Breast epithelium (tissue), 4 donors: ENCODE measurements around the gene STPG3. TPM values are rescaled to one million over a fixed set of nuclear protein-coding genes. Genes with fewer than 3 reads are reported as not detected.

Experiments
- DNase-seq, 2 donors: peaks; one replicate each; pipeline ENCODE4 v3.0.0-alpha.2; 2019; ENCODE audit warnings: low spot score in 2 of 2
- H3K27ac ChIP-seq, 2 donors: fragments of 200-600 bp; sonication (generic) in 1 of 2; one replicate each; pipeline ENCODE4 v1.5.1; 2016 to 2019; ENCODE audit warnings: mild to moderate bottlenecking in 1 of 2
- H3K27me3 ChIP-seq, 2 donors: fragments of 200-600 bp; sonication (generic) in 1 of 2; one replicate each; pipeline versions ENCODE4 v1.5.1 to v1.6.0; 2017 to 2019; ENCODE audit warnings: control low read depth in 1 of 2, mild to moderate bottlenecking in 1 of 2
- H3K36me3 ChIP-seq: fragments of 200-600 bp; one replicate; pipeline ENCODE4 v1.5.1; 2019
- H3K4me1 ChIP-seq, 2 donors: fragments of 200-600 bp; sonication (generic); one replicate each; pipeline ENCODE4 v1.5.1; 2016 to 2019; ENCODE audit warnings: control low read depth in 1 of 2
- H3K4me3 ChIP-seq, 3 donors: fragments of 200-600 bp; sonication (generic); 1 replicate in 2 of 3; 2 replicates in 1 of 3; pipeline ENCODE4 v1.5.1; 2016 to 2019; ENCODE audit warnings: mild to moderate bottlenecking in 3 of 3, moderate library complexity in 2 of 3
- H3K9me3 ChIP-seq, 2 donors: fragments of 200-600 bp; sonication (generic) in 1 of 2; one replicate each; pipeline ENCODE4 v1.5.1; 2016 to 2019; ENCODE audit warnings: control low read depth in 1 of 2
- CTCF ChIP-seq, 3 donors: fragments of 450-650 bp; IDR thresholded peaks; one replicate each; pipeline ENCODE4 v1.5.1; 2016 to 2017; ENCODE audit warnings: antibody characterized with exemption in 3 of 3, mild to moderate bottlenecking in 3 of 3, moderate library complexity in 3 of 3
- POLR2A ChIP-seq: fragments of 450-650 bp; IDR thresholded peaks from one replicate; pipeline ENCODE4 v1.6.1; 2016; ENCODE audit warnings: antibody characterized with exemption, mild to moderate bottlenecking, moderate library complexity
- POLR2AphosphoS5 ChIP-seq, 3 donors: sonication (generic); formaldehyde crosslinking; IDR thresholded peaks; one replicate each; pipeline ENCODE4 v1.6.1; 2017; ENCODE audit warnings: antibody characterized with exemption in 3 of 3
- intact Hi-C: fragments of 100-400 bp; cut with DNase I; formaldehyde crosslinking; loops from one replicate; pipeline ENCODE4 v1.15.1; 2023; ENCODE audit warnings: low total_unique reads
- total RNA-seq, 3 donors: library from RNA; depleted of rRNA; stranded (reverse); fragments of >200 nt; gene quantifications; one replicate each; pipeline ENCODE4 v1.1.0, GENCODE V29; 2016

The STPG3 gene
- total RNA-seq, 3 donors from 2014 or later, result not detected

- intact Hi-C loops, result no loop called here
- H3K27ac ChIP-seq, result peak overlapping the region; percentile 10 to 88
- peaks cover 0 to 2% of the 10 kb centered on the region in 2 donors for H3K27me3 ChIP-seq
- no peaks in the 10 kb centered on the region for H3K36me3 ChIP-seq
- DNase-seq, result no peak
- peaks cover 4 to 28% of the 10 kb centered on the region in 2 donors for H3K4me1 ChIP-seq
- TF ChIP-seq POLR2A, result no peak
- TF ChIP-seq CTCF (IDR thresholded peaks at IDR 0.05), result no peak
- TF ChIP-seq POLR2AphosphoS5 (IDR thresholded peaks at IDR 0.05), result peak in 1 of 3 donors; percentile 4
- H3K4me3 ChIP-seq, result peak overlapping the region in 2 of 3 donors; percentile 15 to 50
- no peaks in the 10 kb centered on the region for H3K9me3 ChIP-seq
Measured at GRCh38 chr9:137298401-137299202, 47.5 kb downstream of the STPG3 start.

GRCh38 chr9:137299203-137299565 lies 48.1 kb downstream of the STPG3 start:
- intact Hi-C loops, result no loop called here
- H3K4me1 ChIP-seq, result peaks cover 5 to 28% of the 10 kb centered on the region in 2 donors
- DNase-seq, result no peak
- H3K9me3 ChIP-seq, result no peaks in the 10 kb centered on the region
- H3K36me3 ChIP-seq, result no peaks in the 10 kb centered on the region
- peak overlapping the region in 2 of 3 donors; percentile 15 to 50 for H3K4me3 ChIP-seq
- TF ChIP-seq POLR2A, result no peak
- no peak for TF ChIP-seq CTCF (IDR thresholded peaks at IDR 0.05)
- TF ChIP-seq POLR2AphosphoS5 (IDR thresholded peaks at IDR 0.05), result no peak
- H3K27ac ChIP-seq, result peak overlapping the region in 1 of 2 donors; percentile 88
- peaks cover 0 to 2% of the 10 kb centered on the region in 2 donors for H3K27me3 ChIP-seq

GRCh38 chr9:137299938-137300337 lies 48.9 kb downstream of the STPG3 start:
- peaks cover 11 to 25% of the 10 kb centered on the region in 2 donors for H3K4me1 ChIP-seq
- no peaks in the 10 kb centered on the region for H3K9me3 ChIP-seq
- DNase-seq, result no peak
- H3K27me3 ChIP-seq, result peaks cover 0 to 2% of the 10 kb centered on the region in 2 donors
- TF ChIP-seq POLR2AphosphoS5 (IDR thresholded peaks at IDR 0.05), result peak in 1 of 3 donors; percentile 17
- TF ChIP-seq CTCF (IDR thresholded peaks at IDR 0.05), result no peak
- peak overlapping the region; percentile 2 to 53 for H3K27ac ChIP-seq
- no peaks in the 10 kb centered on the region for H3K36me3 ChIP-seq
- H3K4me3 ChIP-seq, result peak overlapping the region; percentile 43 to 76 (median 59)
- intact Hi-C loops, result no loop called here

- intact Hi-C loops, result loop anchor here (1.0 kb wide), 1 partner anchor 31 kb away; no protein-coding TSS in a partner anchor
- H3K4me3 ChIP-seq, result peak overlapping the region; percentile 43 to 76 (median 59)
Measured at GRCh38 chr9:137300567-137301080, 49.5 kb downstream of the STPG3 start.

More at GRCh38 chr9:137300567-137301080, 49.5 kb downstream of the STPG3 start:
- H3K9me3 ChIP-seq, result no peaks in the 10 kb centered on the region
- H3K36me3 ChIP-seq, result no peaks in the 10 kb centered on the region
- H3K4me1 ChIP-seq, result peaks cover 15 to 23% of the 10 kb centered on the region in 2 donors
- H3K27me3 ChIP-seq, result peaks cover 0 to 2% of the 10 kb centered on the region in 2 donors
- peak overlapping the region; percentile 55 to 72 for H3K27ac ChIP-seq
- TF ChIP-seq CTCF (IDR thresholded peaks at IDR 0.05) (no peak), POLR2AphosphoS5 (IDR thresholded peaks at IDR 0.05) (no peak), POLR2A (no peak)
- DNase-seq, result no peak
